NCI-H2029 (cell line): Measurements from ENCODE around the gene TVP23C.

Source experiments
- DNase-seq: peaks from one replicate; lab custom pipeline; 2025; lab: John Stamatoyannopoulos, UW

TVP23C gene

GRCh38 chr17:15465045-15465701 lies 98.1 kb downstream of the TVP23C start:
- no peak for DNase-seq

- DNase-seq: no peak
Observed at GRCh38 chr17:15464231-15464985, 98.9 kb downstream of the TVP23C start.

- DNase-seq: no peak
Observed at GRCh38 chr17:15462976-15463772, 100.1 kb downstream of the TVP23C start.

GRCh38 chr17:15457723-15458094 lies 105.6 kb downstream of the TVP23C start:
- no peak for DNase-seq

GRCh38 chr17:15456972-15457722 lies 106.1 kb downstream of the TVP23C start:
- DNase-seq: peak; percentile 57

GRCh38 chr17:15456496-15456895 lies 106.8 kb downstream of the TVP23C start:
- no peak for DNase-seq

- DNase-seq: no peak
Observed at GRCh38 chr17:15454346-15454745, 108.9 kb downstream of the TVP23C start.

- no peak for DNase-seq
Observed at GRCh38 chr17:15453782-15454181, 109.5 kb downstream of the TVP23C start.

- DNase-seq: no peak
Observed at GRCh38 chr17:15453246-15453645, 110.0 kb downstream of the TVP23C start.

GRCh38 chr17:15452746-15453145 lies 110.5 kb downstream of the TVP23C start:
- no peak for DNase-seq
